Medulla oblongata (tissue), 1 donor: ENCODE results near the gene SPINK8.
"Not testable (repeated sequence)": the region's sequence is repeated elsewhere in the genome, so short reads cannot be mapped to it uniquely, and the experiment has no call there.

Source experiments
- DNase-seq: peaks from one replicate; pipeline ENCODE4 v3.0.0-alpha.2; 2015; ENCODE audit errors: extremely low spot score

The SPINK8 gene

GRCh38 chr3:48278884-48279559 lies 54.4 kb downstream of the SPINK8 start:
- no peak for DNase-seq

DNA sequence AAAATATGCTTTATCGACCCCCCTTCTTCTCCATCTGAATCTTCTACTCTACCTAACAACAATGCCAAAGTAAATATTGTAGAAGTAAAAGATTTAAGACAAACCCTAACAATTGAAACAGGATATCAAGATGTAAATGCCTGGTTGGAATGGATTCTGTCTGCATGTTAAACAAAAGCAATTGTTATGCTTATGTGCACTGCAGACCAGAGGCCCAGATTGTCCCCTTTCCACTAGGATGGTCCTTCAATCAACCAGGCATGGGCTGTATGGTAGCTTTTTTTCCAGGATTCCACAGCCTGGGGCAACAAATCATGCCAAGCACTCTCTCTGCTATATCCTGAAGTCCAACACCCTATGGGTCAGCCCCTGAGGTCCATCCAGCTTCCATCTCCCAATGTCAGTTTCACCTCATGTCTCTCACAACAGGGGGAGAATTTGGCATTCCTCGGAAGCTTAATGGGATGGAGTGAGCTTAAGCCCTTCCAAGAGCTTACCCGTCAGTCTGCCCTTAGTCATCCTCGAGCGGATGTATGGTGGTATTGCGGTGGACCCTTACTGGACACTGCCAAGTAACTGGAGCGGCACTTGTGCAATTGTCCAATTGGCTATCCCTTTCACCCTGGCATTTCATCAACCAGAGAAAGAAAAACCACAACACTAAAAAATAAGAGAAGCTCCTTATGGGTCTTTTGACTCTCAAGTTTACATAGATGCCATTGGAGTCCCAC lies 56.4 kb downstream of the SPINK8 start:
- no peak for DNase-seq

GRCh38 chr3:48275287-48276027 lies 58.0 kb downstream of the SPINK8 start:
- DNase-seq = no peak

GRCh38 chr3:48274452-48274851 lies 59.0 kb downstream of the SPINK8 start:
- no peak for DNase-seq

- peak; percentile 78 for DNase-seq
Observed at GRCh38 chr3:48273594-48274211, 59.8 kb downstream of the SPINK8 start.

DNA sequence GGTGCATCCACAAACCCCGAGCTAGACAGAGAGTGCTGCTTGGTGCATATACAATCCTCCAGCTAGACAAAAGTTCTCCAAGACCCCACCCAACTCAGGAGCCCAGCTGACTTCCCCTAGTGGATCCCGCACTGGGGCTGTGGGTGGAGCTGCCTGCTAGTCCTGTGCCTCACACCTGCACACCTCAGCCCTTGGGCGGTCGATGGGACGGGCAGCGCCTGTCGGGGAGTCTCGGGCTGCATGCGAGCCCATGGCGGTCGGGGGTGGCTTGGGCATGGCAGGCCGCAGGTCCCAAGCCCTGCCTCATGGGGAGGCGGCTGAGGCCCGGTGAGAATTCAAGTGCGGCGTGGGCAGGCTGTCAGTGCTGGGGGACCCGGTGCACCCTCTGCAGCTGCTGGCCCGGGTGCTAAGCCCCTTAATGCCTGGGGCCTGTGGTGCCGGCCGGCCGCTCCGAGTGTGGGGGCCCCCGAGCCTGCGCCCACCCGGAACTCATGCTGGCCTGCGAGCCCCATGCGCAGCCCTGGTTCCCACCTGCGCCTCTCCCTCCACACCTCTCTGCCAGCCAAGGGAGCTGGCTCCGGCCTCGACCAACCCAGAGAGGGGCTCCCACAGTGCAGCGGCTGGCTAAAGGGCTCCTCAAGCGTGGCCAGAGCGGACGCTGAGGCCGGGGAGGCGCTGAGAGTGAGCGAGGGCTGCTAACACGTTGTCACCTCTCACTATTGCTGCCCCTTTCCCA lies 61.5 kb downstream of the SPINK8 start:
- DNase-seq = no peak

- DNase-seq = not testable (repeated sequence)
Observed at GRCh38 chr3:48271223-48271622, 62.2 kb downstream of the SPINK8 start.

DNA sequence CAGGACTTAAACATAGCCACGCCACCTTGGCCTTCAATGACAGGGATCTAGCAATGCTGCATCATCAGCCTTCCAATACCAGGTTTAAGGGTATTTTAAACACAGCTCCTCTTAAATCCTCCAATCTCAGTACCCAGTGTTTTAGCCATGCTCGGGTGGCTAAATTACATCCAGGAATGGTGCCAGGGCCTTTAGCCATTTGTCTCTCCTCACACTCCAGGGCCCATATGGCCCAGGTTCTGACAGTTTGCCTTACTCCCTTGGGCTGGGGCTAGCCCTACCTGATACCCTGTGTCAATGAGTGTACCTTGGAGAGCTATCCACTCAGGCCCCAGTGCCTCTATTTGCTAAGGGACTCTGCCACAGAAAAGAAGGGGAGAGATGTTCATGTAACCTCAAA lies 63.2 kb downstream of the SPINK8 start:
- no peak for DNase-seq

- DNase-seq = no peak
Observed at GRCh38 chr3:48269592-48269991, 63.9 kb downstream of the SPINK8 start.

- DNase-seq = no peak
Observed at GRCh38 chr3:48268936-48269561, 64.4 kb downstream of the SPINK8 start.

- no peak for DNase-seq
Observed at GRCh38 chr3:48268381-48268935, 65.0 kb downstream of the SPINK8 start.

- no peak for DNase-seq
Observed at GRCh38 chr3:48267782-48268181, 65.7 kb downstream of the SPINK8 start.

DNA sequence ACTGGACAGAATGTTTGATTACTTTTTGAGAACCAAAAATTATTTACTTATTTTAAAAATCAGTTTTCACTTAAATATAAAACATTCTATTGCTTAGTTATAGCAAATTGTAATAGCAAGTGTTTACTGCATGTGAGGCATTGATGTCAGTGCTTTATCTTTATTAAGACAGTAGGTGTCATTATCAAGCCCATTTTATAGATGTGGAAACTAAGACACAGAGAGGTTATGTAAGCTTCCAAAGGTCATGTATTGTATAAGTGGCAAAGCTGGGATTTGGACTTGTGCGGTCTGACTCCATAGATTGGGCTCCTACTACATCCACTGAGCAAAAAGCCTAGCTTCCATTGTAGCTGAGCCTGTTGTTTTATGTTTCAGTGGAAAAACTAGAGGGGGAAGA lies 74.9 kb downstream of the SPINK8 start:
- no peak for DNase-seq
